GM15510 (cell line): ENCODE results near the gene TNRC6C.

Experiments used
- POLR2A ChIP-seq: IDR thresholded peaks from 3 replicates; pipeline ENCODE4 v1.6.1; 2011; ENCODE audit warnings: borderline replicate concordance; ENCODE audit not compliant: insufficient read length; ENCODE audit errors: extremely low read depth

Gene TNRC6C

GRCh38 chr17:78111727-78112517 is 153.4 kb downstream of the TNRC6C start:
- peak; percentile 26 for TF ChIP-seq POLR2A

GRCh38 chr17:78112518-78113471 is 154.3 kb downstream of the TNRC6C start:
- peak; percentile 18 for TF ChIP-seq POLR2A

GRCh38 chr17:78113804-78114785 is 155.6 kb downstream of the TNRC6C start:
- TF ChIP-seq POLR2A = peak; percentile 10

GRCh38 chr17:78114831-78115723 is 156.6 kb downstream of the TNRC6C start:
- no peak for TF ChIP-seq POLR2A

- no peak for TF ChIP-seq POLR2A
Observed at GRCh38 chr17:78116411-78116810, 157.9 kb downstream of the TNRC6C start.

GRCh38 chr17:78117027-78117981 is 158.8 kb downstream of the TNRC6C start:
- TF ChIP-seq POLR2A = no peak

- TF ChIP-seq POLR2A = peak; percentile 15
Observed at GRCh38 chr17:78118801-78119241, 160.3 kb downstream of the TNRC6C start.

- no peak for TF ChIP-seq POLR2A
Observed at GRCh38 chr17:78120537-78120936, 162.0 kb downstream of the TNRC6C start.

- TF ChIP-seq POLR2A = no peak
Observed at GRCh38 chr17:78120971-78121800, 162.7 kb downstream of the TNRC6C start.

- no peak for TF ChIP-seq POLR2A
Observed at GRCh38 chr17:78121801-78122215, 163.3 kb downstream of the TNRC6C start.

- TF ChIP-seq POLR2A = no peak
Observed at GRCh38 chr17:78122216-78122930, 163.9 kb downstream of the TNRC6C start.

GRCh38 chr17:78122931-78123249 is 164.4 kb downstream of the TNRC6C start:
- TF ChIP-seq POLR2A = no peak
